ENCODE data around the gene DENND1A. TPM values are rescaled to one million over a fixed set of nuclear protein-coding genes. Genes with fewer than 3 reads are reported as not detected.

The DENND1A gene
- total and polyA plus RNA-seq, 2 of the 13 experiments (the other 11 are each of a cell fraction or from before 2014, with no cell fraction given) = 14.8 to 30.1 TPM

- TF ChIP-seq ZNF639 (CRISPR knock-in tag; conservative IDR thresholded peaks at IDR 0.05) = no peak
- TF ChIP-seq KDM2A (CRISPR knock-in tag; IDR thresholded peaks at IDR 0.05; ENCODE audit: borderline replicate concordance, low read depth) = peak; percentile 55; the same call in 1 of the 2 replicates
- peak; percentile 99 for TF ChIP-seq ZSCAN25 (CRISPR knock-in tag; IDR thresholded peaks at IDR 0.05)
- no peak for TF ChIP-seq GABPA (IDR thresholded peaks at IDR 0.05; ENCODE audit: low read depth, low read length)
- no peak for TF ChIP-seq GABPA (CRISPR knock-in tag; IDR thresholded peaks at IDR 0.05; ENCODE audit: low read depth)
- TF ChIP-seq EED (CRISPR knock-in tag; IDR thresholded peaks at IDR 0.05) = no peak
- no peak for TF ChIP-seq SP1 (IDR thresholded peaks at IDR 0.05)
- TF ChIP-seq SP1 (CRISPR knock-in tag; IDR thresholded peaks at IDR 0.05) = no peak
- no peak for TF ChIP-seq ZIK1 (CRISPR knock-in tag; IDR thresholded peaks at IDR 0.05; ENCODE audit: borderline replicate concordance, low read depth)
- no peak for TF ChIP-seq GATAD1 (CRISPR knock-in tag; IDR thresholded peaks at IDR 0.05)
- TF ChIP-seq LCORL (IDR thresholded peaks at IDR 0.05) = no peak
- TF ChIP-seq LCORL (CRISPR knock-in tag; IDR thresholded peaks at IDR 0.05) = 0 out of 2 replicates have a peak, but pooled peaks have one; percentile 36
- TF ChIP-seq PHF8 (CRISPR knock-in tag; IDR thresholded peaks at IDR 0.05) = 0 out of 2 replicates have a peak, but pooled peaks have one; percentile 24
- TF ChIP-seq ZNF142 (CRISPR knock-in tag; IDR thresholded peaks at IDR 0.05) = 0 out of 2 replicates have a peak, but pooled peaks have one; percentile 24
- TF ChIP-seq MXD1 (CRISPR knock-in tag; IDR thresholded peaks at IDR 0.05) = no peak
- TF ChIP-seq AGO2 (optimal IDR thresholded peaks at IDR 0.05; ENCODE audit: low read depth, low read length) = peak; percentile 48
- TF ChIP-seq ZKSCAN1 (IDR thresholded peaks at IDR 0.05; ENCODE audit: low read length) = no peak
- no peak for TF ChIP-seq ZNF800 (CRISPR knock-in tag; IDR thresholded peaks at IDR 0.05)
- no peak for TF ChIP-seq NFE2 (CRISPR knock-in tag; IDR thresholded peaks at IDR 0.05)
- 0 out of 2 replicates have a peak, but pooled peaks have one; percentile 50 for TF ChIP-seq ZFP90 (CRISPR knock-in tag; IDR thresholded peaks at IDR 0.05; ENCODE audit: borderline replicate concordance)
- TF ChIP-seq ZBTB26 (CRISPR knock-in tag; IDR thresholded peaks at IDR 0.05; ENCODE audit: borderline replicate concordance) = no peak
These were observed 554.3 kb downstream of the DENND1A start (continued) for GRCh38 chr9:123375469-123376132.
